SH-SY5Y (cell line): ENCODE data around the gene PLAC1.

ENCODE experiments used
- GATA2 ChIP-seq: IDR thresholded peaks from 2 replicates; pipeline ENCODE4 v1.6.1; 2011; ENCODE audit warnings: mild to moderate bottlenecking, low read depth, low read length
- GATA3 ChIP-seq: IDR thresholded peaks from 2 replicates; pipeline ENCODE4 v1.6.1; 2011; ENCODE audit warnings: low read depth, mild to moderate bottlenecking, low read length, moderate library complexity

GRCh38 chrX:134625315-134625718, 33.0 kb downstream of the PLAC1 start:
- TF ChIP-seq GATA3 (no peak), GATA2 (no peak)
